ENCODE measurements around the gene COPS8.

DNA sequence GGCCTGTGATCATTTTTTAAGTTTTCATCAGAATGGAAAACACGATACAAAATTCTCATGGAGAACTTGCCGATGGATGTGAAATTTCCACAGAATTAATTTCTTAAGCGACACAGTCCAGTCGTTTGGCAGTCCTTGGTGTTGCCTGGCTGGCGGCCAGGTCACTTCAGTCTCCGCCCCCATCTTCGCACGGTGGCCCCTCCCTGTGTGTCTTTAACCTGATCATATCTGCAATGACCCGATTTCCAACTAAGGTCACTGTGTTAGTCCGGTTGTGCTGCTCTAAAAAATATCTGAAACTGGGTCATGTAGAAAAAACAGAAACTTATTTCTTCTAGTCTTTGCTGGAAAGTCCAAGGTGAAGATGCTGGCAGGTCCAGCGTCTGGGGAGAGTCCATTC, 44.5 kb upstream of the COPS8 start:
- TF ChIP-seq RFX5 (IDR thresholded peaks at IDR 0.05; ENCODE audit: low read length) (no peak), NFIC (IDR thresholded peaks at IDR 0.05; ENCODE audit: borderline replicate concordance) (no peak), CTCF (IDR thresholded peaks at IDR 0.05) (no peak), EP300 (IDR thresholded peaks at IDR 0.05; ENCODE audit: borderline replicate concordance in 1 of 2, low read depth in 1 of 2, low read length in 1 of 2) (no peak), SMC3 (IDR thresholded peaks at IDR 0.05; ENCODE audit: low read depth, low read length) (no peak), TAF1 (IDR thresholded peaks at IDR 0.05; ENCODE audit: borderline replicate concordance, low read depth, low read length) (no peak), REST (IDR thresholded peaks at IDR 0.05; ENCODE audit: low read depth, low read length) (no peak), RAD21 (IDR thresholded peaks at IDR 0.05; ENCODE audit: low read length) (no peak)

All from SK-N-SH (cell line).